ENCODE results near the gene PLEKHM3. TPM values are rescaled to one million over a fixed set of nuclear protein-coding genes. Genes with fewer than 3 reads are reported as not detected.

PLEKHM3 gene
- total RNA-seq, 1 experiment from 2014 or later = 2.5 TPM

- intact Hi-C loops (cut with micrococcal nuclease; ENCODE audit: unreplicated experiment) = no loop called here
- H3K9me3 ChIP-seq (ENCODE audit: control insufficient read depth, insufficient read depth, low read depth, low read length) = no peaks in the 10 kb centered on the region
- CTCF ChIA-PET = no interaction called here
- TF ChIP-seq SIN3A (IDR thresholded peaks at IDR 0.05; ENCODE audit: borderline replicate concordance, insufficient read depth, low read depth, low read length) = no peak
- no peak for TF ChIP-seq TCF7L2 (IDR thresholded peaks at IDR 0.05; ENCODE audit: low read depth, low read length)
- no peak for TF ChIP-seq CTCF (IDR thresholded peaks at IDR 0.05)
- TF ChIP-seq POLR2AphosphoS5 (IDR thresholded peaks at IDR 0.05; ENCODE audit: low read depth, low read length) = no peak
- no peak for TF ChIP-seq REST (IDR thresholded peaks at IDR 0.05; ENCODE audit: insufficient read depth in 1 of 2, low read depth in 2 of 2, low read length in 1 of 2)
- no peaks in the 10 kb centered on the region for H3K36me3 ChIP-seq (ENCODE audit: control insufficient read depth, insufficient read depth, low read length)
- BruUV-seq (replicated peaks) = no TSS peak
- peaks cover 8% of the 10 kb centered on the region for H3K4me1 ChIP-seq (ENCODE audit: control insufficient read depth, insufficient read depth, low read length)
- POLR2A ChIA-PET = no interaction called here
- H3K27ac ChIP-seq (ENCODE audit: low read length) = no peak overlapping the region; the same call in 1 of the 2 replicates
- no peak overlapping the region for H3K4me3 ChIP-seq (ENCODE audit: low read depth in 2 of 2, low read length in 2 of 2)
- in situ Hi-C loops (cut with HindIII; ENCODE audit: low pct_unique_long_range_greater_than_20kb, low sequenced_read_pairs) = no loop called here
- DNase-seq (ENCODE audit: low read depth, low spot score) (no peak), ATAC-seq (no peak)
- no peaks in the 10 kb centered on the region for H3K27me3 ChIP-seq (ENCODE audit: control insufficient read depth, insufficient read depth, low read length)
Observed at GRCh38 chr2:207895274-207895860, 130.0 kb downstream of the PLEKHM3 start.

- Histone ChIP-seq H3K4me3 (ENCODE audit: low read depth in 2 of 2, low read length in 2 of 2) (no peak overlapping the region), H3K27me3 (ENCODE audit: control insufficient read depth, insufficient read depth, low read length) (no peaks in the 10 kb centered on the region), H3K27ac (ENCODE audit: low read length) (no peak overlapping the region), H3K36me3 (ENCODE audit: control insufficient read depth, insufficient read depth, low read length) (no peaks in the 10 kb centered on the region), H3K9me3 (ENCODE audit: control insufficient read depth, insufficient read depth, low read depth, low read length) (no peaks in the 10 kb centered on the region), H3K4me1 (ENCODE audit: control insufficient read depth, insufficient read depth, low read length) (peaks cover 8% of the 10 kb centered on the region)
- TF ChIP-seq TCF7L2 (IDR thresholded peaks at IDR 0.05; ENCODE audit: low read depth, low read length) (no peak), SIN3A (IDR thresholded peaks at IDR 0.05; ENCODE audit: borderline replicate concordance, insufficient read depth, low read depth, low read length) (no peak), CTCF (IDR thresholded peaks at IDR 0.05) (no peak), POLR2AphosphoS5 (IDR thresholded peaks at IDR 0.05; ENCODE audit: low read depth, low read length) (no peak), REST (IDR thresholded peaks at IDR 0.05; ENCODE audit: insufficient read depth in 1 of 2, low read depth in 2 of 2, low read length in 1 of 2) (no peak)
- POLR2A ChIA-PET = no interaction called here
- intact Hi-C loops (cut with micrococcal nuclease; ENCODE audit: unreplicated experiment) (no loop called here), in situ Hi-C loops (cut with HindIII; ENCODE audit: low pct_unique_long_range_greater_than_20kb, low sequenced_read_pairs) (no loop called here)
- CTCF ChIA-PET = no interaction called here
- BruUV-seq (replicated peaks) = no TSS peak
- DNase-seq (ENCODE audit: low read depth, low spot score) (no peak), ATAC-seq (no peak)
Observed at GRCh38 chr2:207892716-207893402, 132.5 kb downstream of the PLEKHM3 start.

Measured in Panc1 (cell line).